HepG2 (cell line): ENCODE data around the gene ABHD3. TPM values are rescaled to one million over a fixed set of nuclear protein-coding genes. Genes with fewer than 3 reads are reported as not detected.

Source experiments
- AKAP8 ChIP-seq: sonication (generic); formaldehyde crosslinking; IDR thresholded peaks from 2 replicates; pipeline ENCODE4 v1.5.1; 2020; ENCODE audit warnings: mild to moderate bottlenecking, missing genetic modification reagents
- CBX2 ChIP-seq, 2 experiments: fragments of 200-600 bp in 1 of 2; sonication (generic); formaldehyde crosslinking in 1 of 2; IDR thresholded peaks; 2 replicates each; pipeline versions ENCODE4 v1.7.0 to v1.8.1; 2018 to 2022; ENCODE audit warnings: low read depth in 2 of 2, low read length in 1 of 2, mild to moderate bottlenecking in 1 of 2, missing genetic modification reagents in 1 of 2
- CBX5 ChIP-seq: sonication (generic); formaldehyde crosslinking; IDR thresholded peaks from 2 replicates; pipeline ENCODE4 v1.4.0; 2020; ENCODE audit warnings: missing genetic modification reagents, borderline replicate concordance
- CC2D1A ChIP-seq: sonication (generic); formaldehyde crosslinking; IDR thresholded peaks from 2 replicates; pipeline ENCODE4 v1.8.1; 2023; ENCODE audit warnings: mild to moderate bottlenecking, missing genetic modification reagents
- DNMT3B ChIP-seq: conservative IDR thresholded peaks from 2 replicates; pipeline ENCODE4 v1.6.1; 2016; ENCODE audit warnings: missing biosample characterization, control low read depth
- GTF2F1 ChIP-seq: fragments of 150-350 bp; IDR thresholded peaks from 2 replicates; pipeline ENCODE4 v1.6.1; 2014; ENCODE audit warnings: low read length
- HINFP ChIP-seq: sonication (generic); formaldehyde crosslinking; IDR thresholded peaks from 2 replicates; pipeline ENCODE4 v1.4.0; 2020; ENCODE audit warnings: low read depth, mild to moderate bottlenecking, missing genetic modification reagents
- MNT ChIP-seq: fragments of 450-650 bp; IDR thresholded peaks from 2 replicates; pipeline ENCODE4 v1.6.1; 2016
- NCOA1 ChIP-seq: sonication (generic); formaldehyde crosslinking; IDR thresholded peaks from 2 replicates; pipeline ENCODE4 v1.9.0; 2021; ENCODE audit warnings: missing genetic modification reagents
- NCOA2 ChIP-seq: sonication (generic); formaldehyde crosslinking; IDR thresholded peaks from 2 replicates; pipeline ENCODE4 v1.8.0; 2022; ENCODE audit warnings: inconsistent platforms
- NCOA5 ChIP-seq: sonication (generic); formaldehyde crosslinking; IDR thresholded peaks from 2 replicates; pipeline ENCODE4 v1.4.0; 2020; ENCODE audit warnings: missing genetic modification reagents
- NR0B2 ChIP-seq: sonication (generic); formaldehyde crosslinking; IDR thresholded peaks from 2 replicates; pipeline ENCODE4 v1.4.0; 2020; ENCODE audit warnings: mild to moderate bottlenecking, missing genetic modification reagents
- RBFOX2 ChIP-seq: fragments of 200-400 bp; formaldehyde crosslinking; IDR thresholded peaks from 2 replicates; pipeline ENCODE4 v1.6.1; 2017; ENCODE audit warnings: low read depth, mild to moderate bottlenecking, low read length
- REPIN1 ChIP-seq: sonication (generic); formaldehyde crosslinking; IDR thresholded peaks from 2 replicates; pipeline ENCODE4 v1.8.0; 2022; ENCODE audit warnings: missing genetic modification reagents, low read depth, mild to moderate bottlenecking, borderline replicate concordance
- SAFB2 ChIP-seq: sonication (generic); formaldehyde crosslinking; IDR thresholded peaks from 2 replicates; pipeline ENCODE4 v1.5.1; 2020; ENCODE audit warnings: missing genetic modification reagents, low read depth, mild to moderate bottlenecking, borderline replicate concordance
- YY1 ChIP-seq: IDR thresholded peaks from 2 replicates; pipeline ENCODE4 v1.6.1; 2011; ENCODE audit warnings: low read length, low read depth, moderate library complexity, mild to moderate bottlenecking; ENCODE audit not compliant: insufficient read depth, insufficient replicate concordance
- ZFP90 ChIP-seq: sonication (generic); formaldehyde crosslinking; IDR thresholded peaks from 2 replicates; pipeline ENCODE4 v1.8.0; 2022; ENCODE audit warnings: missing genetic modification reagents, mild to moderate bottlenecking, inconsistent platforms, borderline replicate concordance
- ZNF121 ChIP-seq: sonication (generic); formaldehyde crosslinking; IDR thresholded peaks from 2 replicates; pipeline ENCODE4 v1.5.0; 2020; ENCODE audit warnings: mild to moderate bottlenecking, missing genetic modification reagents
- ZNF207 ChIP-seq: fragments of 450-650 bp; IDR thresholded peaks from 2 replicates; pipeline ENCODE4 v1.6.1; 2016; ENCODE audit warnings: antibody characterized with exemption, borderline replicate concordance
- ZNF260 ChIP-seq: sonication (generic); formaldehyde crosslinking; IDR thresholded peaks from 2 replicates; pipeline ENCODE4 v1.4.0; 2020; ENCODE audit warnings: missing genetic modification reagents, low read depth, mild to moderate bottlenecking, borderline replicate concordance
- ZNF292 ChIP-seq: sonication (generic); formaldehyde crosslinking; IDR thresholded peaks from 2 replicates; pipeline ENCODE4 v1.8.1; 2022; ENCODE audit warnings: mild to moderate bottlenecking, low read depth, missing genetic modification reagents, borderline replicate concordance
- ZNF567 ChIP-seq: sonication (generic); formaldehyde crosslinking; IDR thresholded peaks from 2 replicates; pipeline ENCODE4 v1.8.1; 2023; ENCODE audit warnings: mild to moderate bottlenecking, missing genetic modification reagents, borderline replicate concordance
- polyA plus RNA-seq, 8 experiments: library from polyadenylated mRNA; depleted of rRNA in 3 of 8; stranded (reverse) in 7 of 8; unstranded in 1 of 8; fragments of >200 nt; fragmentation: Illumina TruSeq in 4 of 8; extraction: Trizol in 4 of 8; gene quantifications; 2 replicates each; pipeline versions ENCODE4 v1.2.1 to v1.2.3, GENCODE V29; 2011 to 2016; ENCODE audit warnings: low read depth in 4 of 8, missing spikeins in 1 of 8, mixed read lengths in 1 of 8; ENCODE audit not compliant: insufficient read depth in 1 of 8
- total RNA-seq, 5 experiments: library from RNA; depleted of rRNA; stranded (reverse); fragments of >200 nt; fragmentation: Illumina TruSeq; extraction: Trizol; gene quantifications; 2 replicates each; pipeline ENCODE4 v1.2.3, GENCODE V29; 2016; ENCODE audit warnings: low read depth in 1 of 5
- TF ChIP-seq, protein P1 (sequence below): sonication (generic); formaldehyde crosslinking; IDR thresholded peaks from 2 replicates; pipeline ENCODE4 v1.8.1; 2022; ENCODE audit warnings: low read depth, mild to moderate bottlenecking, missing genetic modification reagents

ABHD3 gene
- total and polyA plus RNA-seq, 2 of the 13 experiments (the other 11 are each of a cell fraction or from before 2014, with no cell fraction given): 32.1 to 40.2 TPM

- 0 out of 2 replicates have a peak, but pooled peaks have one; percentile 27 for TF ChIP-seq HINFP (CRISPR knock-in tag)
- TF ChIP-seq CBX2 (IDR thresholded peaks at IDR 0.05; ENCODE audit: low read depth, low read length): no peak
- TF ChIP-seq CBX2 (CRISPR knock-in tag; IDR thresholded peaks at IDR 0.05; ENCODE audit: low read depth): no peak
- 0 out of 2 replicates have a peak, but pooled peaks have one; percentile 33 for TF ChIP-seq NCOA2 (CRISPR knock-in tag)
- peak; percentile 65; the same call in 1 of the 2 replicates for TF ChIP-seq ZNF567
- TF ChIP-seq NR0B2: no peak
- no peak for TF ChIP-seq ZNF260 (CRISPR knock-in tag)
- 0 out of 2 replicates have a peak, but pooled peaks have one; percentile 32 for TF ChIP-seq AKAP8 (CRISPR knock-in tag)
- no peak for TF ChIP-seq CC2D1A (CRISPR knock-in tag)
- TF ChIP-seq RBFOX2: peak; percentile 93
- TF ChIP-seq DNMT3B (CRISPR knock-in tag): no peak
- peak; percentile 42 for TF ChIP-seq YY1
- TF ChIP-seq NCOA1: no peak
- TF ChIP-seq ZNF292 (CRISPR knock-in tag): 0 out of 2 replicates have a peak, but pooled peaks have one; percentile 62
- TF ChIP-seq, protein P1, sequence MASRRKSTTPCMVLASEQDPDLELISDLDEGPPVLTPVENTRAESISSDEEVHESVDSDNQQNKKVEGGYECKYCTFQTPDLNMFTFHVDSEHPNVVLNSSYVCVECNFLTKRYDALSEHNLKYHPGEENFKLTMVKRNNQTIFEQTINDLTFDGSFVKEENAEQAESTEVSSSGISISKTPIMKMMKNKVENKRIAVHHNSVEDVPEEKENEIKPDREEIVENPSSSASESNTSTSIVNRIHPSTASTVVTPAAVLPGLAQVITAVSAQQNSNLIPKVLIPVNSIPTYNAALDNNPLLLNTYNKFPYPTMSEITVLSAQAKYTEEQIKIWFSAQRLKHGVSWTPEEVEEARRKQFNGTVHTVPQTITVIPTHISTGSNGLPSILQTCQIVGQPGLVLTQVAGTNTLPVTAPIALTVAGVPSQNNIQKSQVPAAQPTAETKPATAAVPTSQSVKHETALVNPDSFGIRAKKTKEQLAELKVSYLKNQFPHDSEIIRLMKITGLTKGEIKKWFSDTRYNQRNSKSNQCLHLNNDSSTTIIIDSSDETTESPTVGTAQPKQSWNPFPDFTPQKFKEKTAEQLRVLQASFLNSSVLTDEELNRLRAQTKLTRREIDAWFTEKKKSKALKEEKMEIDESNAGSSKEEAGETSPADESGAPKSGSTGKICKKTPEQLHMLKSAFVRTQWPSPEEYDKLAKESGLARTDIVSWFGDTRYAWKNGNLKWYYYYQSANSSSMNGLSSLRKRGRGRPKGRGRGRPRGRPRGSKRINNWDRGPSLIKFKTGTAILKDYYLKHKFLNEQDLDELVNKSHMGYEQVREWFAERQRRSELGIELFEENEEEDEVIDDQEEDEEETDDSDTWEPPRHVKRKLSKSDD: peak; percentile 74
- TF ChIP-seq CBX5 (CRISPR knock-in tag): no peak; the same call in 1 of the 2 replicates
- no peak for TF ChIP-seq MNT
- no peak for TF ChIP-seq ZNF207
- TF ChIP-seq REPIN1 (CRISPR knock-in tag): peak; percentile 47; the same call in 1 of the 2 replicates
- peak; percentile 68; the same call in 1 of the 2 replicates for TF ChIP-seq ZFP90 (CRISPR knock-in tag)
- no peak for TF ChIP-seq GTF2F1
- TF ChIP-seq NCOA5 (CRISPR knock-in tag): no peak
- no peak for TF ChIP-seq SAFB2 (CRISPR knock-in tag)
- TF ChIP-seq ZNF121 (CRISPR knock-in tag): no peak
Observed at GRCh38 chr18:21704603-21705364, at the start of gene ABHD3 (continued).
